K562 (cell line): ENCODE results near the gene TRIM47. TPM values are rescaled to one million over a fixed set of nuclear protein-coding genes. Genes with fewer than 3 reads are reported as not detected.

Experiments
- ATAC-seq: fragments of 200-7000 bp; cut with Tn5 transposase; 3 replicates; pipeline ENCODE4 v1.9.1; 2020; ENCODE audit warnings: moderate library complexity
- BruUV-seq: library from RNA; stranded (reverse); fragments of 400-500 nt; replicated peaks from 2 replicates; lab custom pipeline; 2021; lab: Mats Ljungman, UMichigan
- CTCF ChIA-PET: fragments of 300-600 bp; formaldehyde crosslinking; extraction: SDS; loops from one replicate; lab custom pipeline; 2021; ENCODE audit warnings: low intra/inter-chr PET ratio; lab: Yijun Ruan, JAX
- POLR2A ChIA-PET: fragments of 300-600, 350-650 bp; sonication (Branson Sonifier 250); formaldehyde crosslinking; extraction: SDS; loops from one replicate; lab custom pipeline; 2021; ENCODE audit warnings: antibody characterized with exemption, inconsistent platforms; lab: Yijun Ruan, JAX
- DNase-seq, 4 experiments: peaks; one replicate each; pipeline versions ENCODE4 v3.0.0 to v3.0.0-alpha.2; 2011 to 2018; ENCODE audit warnings: low spot score in 3 of 4, mixed read lengths in 3 of 4; ENCODE audit errors: extremely low read depth in 1 of 4
- FAIRE-seq: peaks from 2 replicates; lab custom pipeline; 2011; peaks lifted over from hg19 to GRCh38; lab: Jason Lieb, UNC
- H2AFZ ChIP-seq: 2 replicates; pipeline ENCODE4 v1.6.0; 2011; ENCODE audit warnings: low read depth, low read length, control low read depth, inconsistent platforms
- H3K27ac ChIP-seq: fragments of 200-600 bp; 3 replicates; pipeline ENCODE4 v1.8.0; 2011; ENCODE audit warnings: low read depth, mild to moderate bottlenecking, control low read depth, inconsistent platforms, low read length, moderate library complexity, mixed read lengths; ENCODE audit errors: extremely low read depth
- H3K27me3 ChIP-seq, 2 experiments: fragments of 300-600 bp in 1 of 2; 2 replicates in 1 of 2; 3 replicates in 1 of 2; pipeline versions ENCODE4 v1.6.0 to v1.8.0; 2011; ENCODE audit warnings: inconsistent platforms in 2 of 2, low read length in 2 of 2, mild to moderate bottlenecking in 1 of 2, mixed read lengths in 1 of 2, moderate library complexity in 1 of 2; ENCODE audit not compliant: control insufficient read depth in 2 of 2, insufficient read depth in 2 of 2
- H3K36me3 ChIP-seq: fragments of 300-600 bp; 3 replicates; pipeline ENCODE4 v1.8.0; 2011; ENCODE audit warnings: mild to moderate bottlenecking, low read length, inconsistent platforms; ENCODE audit not compliant: control insufficient read depth, insufficient read depth
- H3K4me1 ChIP-seq, 2 experiments: fragments of 200-600 bp in 1 of 2; replicated peaks in 1 of 2; 2 replicates in 1 of 2; 3 replicates in 1 of 2; pipeline versions ENCODE4 v1.5.1 to v1.8.0; 2011; ENCODE audit warnings: inconsistent platforms in 2 of 2, low read length in 2 of 2, mild to moderate bottlenecking in 1 of 2, mixed read lengths in 1 of 2, moderate library complexity in 1 of 2; ENCODE audit not compliant: control insufficient read depth in 2 of 2, insufficient read depth in 2 of 2
- H3K4me2 ChIP-seq: 2 replicates; pipeline ENCODE4 v1.6.1; 2011; ENCODE audit warnings: low read length, control low read depth, inconsistent platforms, mixed read lengths; ENCODE audit not compliant: insufficient read depth
- H3K4me3 ChIP-seq: fragments of 200-600 bp; sonication (generic), shearing (Covaris generic); 2 replicates; pipeline ENCODE4 v1.5.1; 2016; ENCODE audit warnings: control low read depth, inconsistent platforms
- H3K79me2 ChIP-seq: fragments of 200-600 bp; 3 replicates; pipeline ENCODE4 v1.8.0; 2011; ENCODE audit warnings: low read length, inconsistent platforms; ENCODE audit not compliant: control insufficient read depth, insufficient read depth
- H3K9ac ChIP-seq, 2 experiments: 2 replicates each; pipeline versions ENCODE4 v1.6.0 to v1.6.1; 2011; ENCODE audit warnings: low read depth in 2 of 2, low read length in 2 of 2, control low read depth in 1 of 2, inconsistent platforms in 1 of 2, mild to moderate bottlenecking in 1 of 2, mixed read lengths in 1 of 2; ENCODE audit not compliant: insufficient read depth in 1 of 2
- H3K9me1 ChIP-seq: one replicate; pipeline ENCODE4 v1.6.0; 2011; ENCODE audit warnings: inconsistent platforms, mild to moderate bottlenecking, low read length, moderate library complexity; ENCODE audit not compliant: control insufficient read depth, insufficient read depth
- H3K9me3 ChIP-seq: replicated peaks from 2 replicates; pipeline ENCODE4 v1.5.1; 2011; ENCODE audit warnings: low read depth, low read length, inconsistent platforms; ENCODE audit not compliant: control insufficient read depth, insufficient read depth
- H4K20me1 ChIP-seq: replicated peaks from 2 replicates; pipeline ENCODE4 v1.6.1; 2011; ENCODE audit warnings: low read length, inconsistent platforms, mixed read lengths; ENCODE audit not compliant: control insufficient read depth, insufficient read depth
- HBP1 ChIP-seq: fragments of 450-650 bp; formaldehyde crosslinking; IDR thresholded peaks from 2 replicates; pipeline ENCODE4 v1.4.0; 2022; ENCODE audit warnings: missing genetic modification characterization
- PHTF2 ChIP-seq: fragments of 250-450 bp; sonication (Bioruptor Pico); IDR thresholded peaks from 2 replicates; pipeline ENCODE4 v1.5.0; 2021; ENCODE audit warnings: mild to moderate bottlenecking
- POLR2A ChIP-seq: fragments of 450-650 bp; conservative IDR thresholded peaks from 2 replicates; pipeline ENCODE4 v1.6.1; 2016
- RB1 ChIP-seq: fragments of 450-650 bp; IDR thresholded peaks from 2 replicates; pipeline ENCODE4 v1.6.1; 2017; ENCODE audit warnings: low read depth, mild to moderate bottlenecking
- RUNX1 ChIP-seq: sonication (generic); IDR thresholded peaks from 2 replicates; pipeline ENCODE4 v1.6.1; 2016; ENCODE audit warnings: antibody characterized with exemption, low read depth
- WGBS: fragments of 100-300 bp; shearing (Covaris generic); methylation state at CpG from one replicate; pipeline ENCODE4 v1.1.6; 2016; ENCODE audit warnings: low coverage, mixed read lengths; ENCODE audit not compliant: insufficient coverage; ENCODE audit errors: missing lambda C conversion rate; 5-methylcytosine and 5-hydroxymethylcytosine counted together
- in situ Hi-C: fragments of 300-500 bp; cut with MboI; formaldehyde crosslinking; loops from 4 replicates; pipeline ENCODE4 v1.15.0; 2018; ENCODE audit warnings: inconsistent platforms, mixed read lengths
- intact Hi-C: fragments of 100-400 bp; cut with micrococcal nuclease; formaldehyde crosslinking; loops from 2 replicates; pipeline ENCODE4 v1.14.2; 2022
- polyA plus RNA-seq, 8 experiments: library from polyadenylated mRNA; depleted of rRNA in 4 of 8; stranded (reverse) in 5 of 8; unstranded in 3 of 8; fragments of >200 nt; fragmentation: Nextera tagmentation in 2 of 8; fragmentation: Illumina TruSeq in 1 of 8; extraction: Ambion mirVana in 2 of 8; extraction: Trizol in 1 of 8; gene quantifications; 2 replicates each; pipeline versions ENCODE4 v1.2.1 to v1.2.3, GENCODE V29; 2011 to 2014; ENCODE audit warnings: inconsistent platforms in 1 of 8, missing spikeins in 1 of 8
- total RNA-seq, 7 experiments: library from RNA; depleted of rRNA in 6 of 7; stranded (reverse); fragments of >200 nt in 6 of 7; fragmentation: Illumina TruSeq in 2 of 7; extraction: Trizol in 2 of 7; gene quantifications; 2 replicates each; pipeline versions ENCODE4 v1.2.1 to v1.2.3, GENCODE V29; 2011 to 2021; ENCODE audit warnings: low replicate concordance in 1 of 7

TRIM47 gene
- total and polyA plus RNA-seq, 9 of the 15 experiments (the other 6 are each of a cell fraction or from before 2014, with no cell fraction given): 0.56 to 6.1 (median 3.2) TPM

- Histone ChIP-seq H3K4me3 (no peak overlapping the region), H3K79me2 (no peaks in the 10 kb centered on the region), H3K27me3 (no peaks in the 10 kb centered on the region), H3K36me3 (peaks cover 77% of the 10 kb centered on the region; the same call in 2 of the 3 replicates), H3K9me3 (no peaks in the 10 kb centered on the region)
- peak; percentile 8 for ATAC-seq
- CTCF ChIA-PET: no interaction called here
- no peak for FAIRE-seq
- 50% methylated on average over 2 of the region's 2 CpGs for WGBS
- TF ChIP-seq HBP1 (CRISPR knock-in tag) (no peak), POLR2A (peak; percentile 37; the same call in 1 of the 2 replicates), PHTF2 (peak; percentile 10; the same call in 1 of the 2 replicates), RUNX1 (no peak), RB1 (no peak)
- TF ChIP-seq, all 486 proteins: peak for 2
- POLR2A ChIA-PET: interaction anchor here (0.5 to 8.0 kb wide), 11 partner anchors 9 to 423 kb away, joined by 3 to 121 read pairs (median 5); partner anchors contain the start of gene UNC13D
- no TSS peak for BruUV-seq
- Histone ChIP-seq H2AFZ (no peak overlapping the region), H3K9ac (peak overlapping the region in 1 of 2 experiments; percentile 41; a peak in 2 of 4 replicates), H3K4me2 (no peak overlapping the region), H4K20me1 (no peaks in the 10 kb centered on the region), H3K4me1 (peaks cover 0 to 46% of the 10 kb centered on the region in 2 experiments; a peak in 1 of 5 replicates), H3K9me1 (no peaks in the 10 kb centered on the region), H3K27ac (peak overlapping the region; percentile 30; the same call in 1 of the 3 replicates)
- intact Hi-C loops (no loop called here), in situ Hi-C loops (no loop called here)
- no peak for DNase-seq
These were observed 53.7 kb downstream of the TRIM47 start for GRCh38 chr17:75824666-75825065.

Other genes with a start within 250 kb of the TRIM47 start
Only the 7 nearest of the 19 such genes appear.
- 12.8 and 16.0 TPM in 2 replicates for gene UNK, start 93.8 kb downstream of the TRIM47 start, total RNA-seq (2014; rRNA removed)
- 24.8 and 27.6 TPM in 2 replicates for gene UNK, start 93.8 kb downstream of the TRIM47 start, total RNA-seq (2014; rRNA removed; fragmentation: Illumina TruSeq; extraction: Trizol)
- gene UNK, start 93.8 kb downstream of the TRIM47 start, total RNA-seq (2015; rRNA removed; fragmentation: Illumina TruSeq; extraction: Trizol): 25.8 and 27.7 TPM in 2 replicates
- gene UNK, start 93.8 kb downstream of the TRIM47 start, total RNA-seq (2021): 22.2 and 26.7 TPM in 2 replicates
- gene UNK, start 93.8 kb downstream of the TRIM47 start, polyA plus RNA-seq (2011; rRNA removed): 38.6 and 38.7 TPM in 2 replicates
- 36.5 and 38.1 TPM in 2 replicates for gene UNK, start 93.8 kb downstream of the TRIM47 start, polyA plus RNA-seq (2014; fragmentation: Illumina TruSeq; extraction: Trizol)
- gene UNK, start 93.8 kb downstream of the TRIM47 start, polyA plus RNA-seq (2014; fragmentation: Nextera tagmentation; extraction: Ambion mirVana): 10 to 100 TPM; 13.7 to 18.8 TPM
- 24.2 and 25.4 TPM in 2 replicates for gene UNK, start 93.8 kb downstream of the TRIM47 start, polyA plus RNA-seq (2014; rRNA removed)
- 150 and 207 TPM in 2 replicates for gene UNC13D, start 34.2 kb downstream of the TRIM47 start, total RNA-seq (2014; rRNA removed)
- gene UNC13D, start 34.2 kb downstream of the TRIM47 start, total RNA-seq (2014; rRNA removed; fragmentation: Illumina TruSeq; extraction: Trizol): 22.9 and 31.6 TPM in 2 replicates
- gene UNC13D, start 34.2 kb downstream of the TRIM47 start, total RNA-seq (2015; rRNA removed; fragmentation: Illumina TruSeq; extraction: Trizol): 74.2 and 74.8 TPM in 2 replicates
- 222 and 244 TPM in 2 replicates for gene UNC13D, start 34.2 kb downstream of the TRIM47 start, total RNA-seq (2021)
- gene UNC13D, start 34.2 kb downstream of the TRIM47 start, polyA plus RNA-seq (2011; rRNA removed): 69.2 and 129 TPM in 2 replicates
- gene UNC13D, start 34.2 kb downstream of the TRIM47 start, polyA plus RNA-seq (2014; fragmentation: Illumina TruSeq; extraction: Trizol): 66.9 and 108 TPM in 2 replicates
- gene UNC13D, start 34.2 kb downstream of the TRIM47 start, polyA plus RNA-seq (2014; fragmentation: Nextera tagmentation; extraction: Ambion mirVana): 1 to 10 TPM in 1 of 2 experiments, under 1 TPM in 1; 0.86 to 1.9 TPM
- gene UNC13D, start 34.2 kb downstream of the TRIM47 start, polyA plus RNA-seq (2014; rRNA removed): 147 and 160 TPM in 2 replicates
- 25.2 and 35.8 TPM in 2 replicates for gene WBP2, start 23.2 kb downstream of the TRIM47 start, total RNA-seq (2014; rRNA removed)
- 18.1 and 22.9 TPM in 2 replicates for gene WBP2, start 23.2 kb downstream of the TRIM47 start, total RNA-seq (2014; rRNA removed; fragmentation: Illumina TruSeq; extraction: Trizol)
- 13.8 and 16.2 TPM in 2 replicates for gene WBP2, start 23.2 kb downstream of the TRIM47 start, total RNA-seq (2015; rRNA removed; fragmentation: Illumina TruSeq; extraction: Trizol)
- 63.5 and 74.3 TPM in 2 replicates for gene WBP2, start 23.2 kb downstream of the TRIM47 start, total RNA-seq (2021)
- 20.0 and 81.3 TPM in 2 replicates for gene WBP2, start 23.2 kb downstream of the TRIM47 start, polyA plus RNA-seq (2011; rRNA removed)
- gene WBP2, start 23.2 kb downstream of the TRIM47 start, polyA plus RNA-seq (2014; fragmentation: Illumina TruSeq; extraction: Trizol): 68.6 and 96.0 TPM in 2 replicates
- 1 to 10 TPM; 2.2 to 3.7 TPM for gene WBP2, start 23.2 kb downstream of the TRIM47 start, polyA plus RNA-seq (2014; fragmentation: Nextera tagmentation; extraction: Ambion mirVana)
- gene WBP2, start 23.2 kb downstream of the TRIM47 start, polyA plus RNA-seq (2014; rRNA removed): 30.9 and 33.1 TPM in 2 replicates
- 34.3 and 47.5 TPM in 2 replicates for gene TRIM65, start 18.4 kb upstream of the TRIM47 start, total RNA-seq (2014; rRNA removed)
- gene TRIM65, start 18.4 kb upstream of the TRIM47 start, total RNA-seq (2014; rRNA removed; fragmentation: Illumina TruSeq; extraction: Trizol): 16.2 and 20.0 TPM in 2 replicates
- gene TRIM65, start 18.4 kb upstream of the TRIM47 start, total RNA-seq (2015; rRNA removed; fragmentation: Illumina TruSeq; extraction: Trizol): 26.6 and 28.2 TPM in 2 replicates
- gene TRIM65, start 18.4 kb upstream of the TRIM47 start, total RNA-seq (2021): 45.5 and 45.7 TPM in 2 replicates
- gene TRIM65, start 18.4 kb upstream of the TRIM47 start, polyA plus RNA-seq (2011; rRNA removed): 19.5 and 22.1 TPM in 2 replicates
- 22.9 and 26.1 TPM in 2 replicates for gene TRIM65, start 18.4 kb upstream of the TRIM47 start, polyA plus RNA-seq (2014; fragmentation: Illumina TruSeq; extraction: Trizol)
- gene TRIM65, start 18.4 kb upstream of the TRIM47 start, polyA plus RNA-seq (2014; fragmentation: Nextera tagmentation; extraction: Ambion mirVana): 1 to 10 TPM; 2.8 to 5.8 TPM
- gene TRIM65, start 18.4 kb upstream of the TRIM47 start, polyA plus RNA-seq (2014; rRNA removed): 33.7 and 34.1 TPM in 2 replicates
- gene MRPL38, start 26.3 kb upstream of the TRIM47 start, total RNA-seq (2014; rRNA removed): 48.5 and 75.0 TPM in 2 replicates
- 27.8 and 35.4 TPM in 2 replicates for gene MRPL38, start 26.3 kb upstream of the TRIM47 start, total RNA-seq (2014; rRNA removed; fragmentation: Illumina TruSeq; extraction: Trizol)
- gene MRPL38, start 26.3 kb upstream of the TRIM47 start, total RNA-seq (2015; rRNA removed; fragmentation: Illumina TruSeq; extraction: Trizol): 72.6 and 73.6 TPM in 2 replicates
- gene MRPL38, start 26.3 kb upstream of the TRIM47 start, total RNA-seq (2021): 154 and 155 TPM in 2 replicates
- gene MRPL38, start 26.3 kb upstream of the TRIM47 start, polyA plus RNA-seq (2011; rRNA removed): 43.6 and 104 TPM in 2 replicates
- 63.6 and 69.3 TPM in 2 replicates for gene MRPL38, start 26.3 kb upstream of the TRIM47 start, polyA plus RNA-seq (2014; fragmentation: Illumina TruSeq; extraction: Trizol)
- gene MRPL38, start 26.3 kb upstream of the TRIM47 start, polyA plus RNA-seq (2014; fragmentation: Nextera tagmentation; extraction: Ambion mirVana): 10 to 100 TPM in 1 of 2 experiments, 1 to 10 TPM in 1; 4.5 to 13.6 TPM
- gene MRPL38, start 26.3 kb upstream of the TRIM47 start, polyA plus RNA-seq (2014; rRNA removed): 74.0 and 77.0 TPM in 2 replicates
- gene FBF1, start 62.5 kb upstream of the TRIM47 start, total RNA-seq (2014; rRNA removed): 14.5 and 14.8 TPM in 2 replicates
- 5.2 and 5.4 TPM in 2 replicates for gene FBF1, start 62.5 kb upstream of the TRIM47 start, total RNA-seq (2014; rRNA removed; fragmentation: Illumina TruSeq; extraction: Trizol)
- gene FBF1, start 62.5 kb upstream of the TRIM47 start, total RNA-seq (2015; rRNA removed; fragmentation: Illumina TruSeq; extraction: Trizol): 7.5 and 7.7 TPM in 2 replicates
- gene FBF1, start 62.5 kb upstream of the TRIM47 start, total RNA-seq (2021): 10.6 and 14.7 TPM in 2 replicates
- 10.2 and 11.1 TPM in 2 replicates for gene FBF1, start 62.5 kb upstream of the TRIM47 start, polyA plus RNA-seq (2011; rRNA removed)
- gene FBF1, start 62.5 kb upstream of the TRIM47 start, polyA plus RNA-seq (2014; fragmentation: Illumina TruSeq; extraction: Trizol): 5.3 and 5.6 TPM in 2 replicates
- gene FBF1, start 62.5 kb upstream of the TRIM47 start, polyA plus RNA-seq (2014; fragmentation: Nextera tagmentation; extraction: Ambion mirVana): under 1 TPM; 0.46 to 0.55 TPM
- gene FBF1, start 62.5 kb upstream of the TRIM47 start, polyA plus RNA-seq (2014; rRNA removed): 11.9 and 14.9 TPM in 2 replicates
- gene ACOX1, start 100.6 kb upstream of the TRIM47 start, total RNA-seq (2014; rRNA removed): 9.0 and 14.4 TPM in 2 replicates
- gene ACOX1, start 100.6 kb upstream of the TRIM47 start, total RNA-seq (2014; rRNA removed; fragmentation: Illumina TruSeq; extraction: Trizol): 16.5 and 17.9 TPM in 2 replicates
- gene ACOX1, start 100.6 kb upstream of the TRIM47 start, total RNA-seq (2015; rRNA removed; fragmentation: Illumina TruSeq; extraction: Trizol): 16.2 and 18.3 TPM in 2 replicates
- gene ACOX1, start 100.6 kb upstream of the TRIM47 start, total RNA-seq (2021): 23.7 and 24.1 TPM in 2 replicates
- 20.6 and 25.6 TPM in 2 replicates for gene ACOX1, start 100.6 kb upstream of the TRIM47 start, polyA plus RNA-seq (2011; rRNA removed)
- gene ACOX1, start 100.6 kb upstream of the TRIM47 start, polyA plus RNA-seq (2014; fragmentation: Illumina TruSeq; extraction: Trizol): 13.3 and 14.5 TPM in 2 replicates
- gene ACOX1, start 100.6 kb upstream of the TRIM47 start, polyA plus RNA-seq (2014; fragmentation: Nextera tagmentation; extraction: Ambion mirVana): 1 to 10 TPM; 8.6 to 9.5 TPM
- gene ACOX1, start 100.6 kb upstream of the TRIM47 start, polyA plus RNA-seq (2014; rRNA removed): 7.8 and 8.3 TPM in 2 replicates